CD4-positive, alpha-beta T cell (primary cell): ENCODE measurements around the gene FKBP5. TPM values are rescaled to one million over a fixed set of nuclear protein-coding genes. Genes with fewer than 3 reads are reported as not detected.

Source experiments
- ATAC-seq: fragments of 200-7000 bp; cut with Tn5 transposase; one replicate; pipeline ENCODE4 v1.10.0; 2022; ENCODE audit warnings: mild to moderate bottlenecking; ENCODE audit not compliant: poor library complexity
- CTCF ChIA-PET: fragments of 350-600 bp; sonication (Branson Sonifier 250); formaldehyde crosslinking; loops from one replicate; lab custom pipeline; 2021; ENCODE audit warnings: antibody characterized with exemption, inconsistent platforms; lab: Charles Lee
- POLR2A ChIA-PET: fragments of 350-600 bp; sonication (Branson Sonifier 250); formaldehyde crosslinking; loops from one replicate; lab custom pipeline; 2021; ENCODE audit warnings: antibody characterized with exemption, inconsistent platforms; lab: Charles Lee
- DNase-seq, 14 experiments: peaks; one replicate each; pipeline ENCODE4 v3.0.0-alpha.2; 2013 to 2020; ENCODE audit warnings: mixed read lengths in 2 of 14
- H3K27ac ChIP-seq, 2 donors: one replicate each; pipeline versions ENCODE4 v1.5.1 to v1.7.0; 2013; ENCODE audit warnings: low read length in 2 of 2, low read depth in 1 of 2, mild to moderate bottlenecking in 1 of 2
- H3K27me3 ChIP-seq, 2 experiments: 1 replicate in 1 of 2; 2 replicates in 1 of 2; pipeline versions ENCODE4 v1.6.1 to v1.7.0; 2013; ENCODE audit warnings: low read length in 2 of 2, control low read depth in 1 of 2, mild to moderate bottlenecking in 1 of 2, moderate library complexity in 1 of 2; ENCODE audit not compliant: insufficient read depth in 2 of 2, control insufficient read depth in 1 of 2
- H3K36me3 ChIP-seq: one replicate; pipeline ENCODE4 v1.6.1; 2013; ENCODE audit warnings: low read length, control low read depth; ENCODE audit not compliant: insufficient read depth
- H3K4me1 ChIP-seq: one replicate; pipeline ENCODE4 v1.6.1; 2013; ENCODE audit warnings: low read length, control low read depth; ENCODE audit not compliant: insufficient read depth
- H3K4me3 ChIP-seq: one replicate; pipeline ENCODE4 v1.5.1; 2013; ENCODE audit warnings: mild to moderate bottlenecking, low read length, moderate library complexity
- H3K9me3 ChIP-seq, 2 experiments: 1 replicate in 1 of 2; 2 replicates in 1 of 2; pipeline versions ENCODE4 v1.6.1 to v1.7.0; 2013; ENCODE audit warnings: low read length in 2 of 2, mild to moderate bottlenecking in 2 of 2, control low read depth in 1 of 2, moderate library complexity in 1 of 2; ENCODE audit not compliant: control insufficient read depth in 1 of 2, insufficient read depth in 1 of 2
- H3K27ac Mint-ChIP-seq: one replicate; pipeline ENCODE4 v1.8.0; 2020; ENCODE audit warnings: mixed read lengths
- H3K27me3 Mint-ChIP-seq: one replicate; pipeline ENCODE4 v1.8.0; 2021; ENCODE audit warnings: mixed read lengths
- H3K36me3 Mint-ChIP-seq: one replicate; pipeline ENCODE4 v1.8.0; 2021; ENCODE audit warnings: low read depth, mixed read lengths
- H3K4me1 Mint-ChIP-seq: one replicate; pipeline ENCODE4 v1.8.0; 2021; ENCODE audit warnings: low read depth, mixed read lengths
- H3K4me3 Mint-ChIP-seq: one replicate; pipeline ENCODE4 v1.8.0; 2020; ENCODE audit warnings: mild to moderate bottlenecking, mixed read lengths
- H3K9me3 Mint-ChIP-seq: one replicate; pipeline ENCODE4 v1.8.0; 2020; ENCODE audit warnings: mixed read lengths
- CTCF ChIP-seq: fragments of 200-600 bp; IDR thresholded peaks from one replicate; pipeline ENCODE4 v1.8.0; 2022; ENCODE audit warnings: antibody characterized with exemption, mild to moderate bottlenecking
- intact Hi-C, 2 experiments: fragments of 100-400 bp; cut with DNase I in 1 of 2; cut with micrococcal nuclease in 1 of 2; formaldehyde crosslinking; loops; one replicate each; pipeline versions ENCODE4 v1.15.1 to v1.9.0; 2023 to 2025; cut with DNase I, micrococcal nuclease
- total RNA-seq, 174 experiments: library from RNA in 2 of 174; stranded (reverse) in 2 of 174; gene quantifications; one replicate each; pipeline ENCODE4 v1.2.3 and lab custom pipeline; 2021 to 2026

FKBP5 gene
- total RNA-seq, 2 experiments from 2014 or later = 72.6 to 75.9 TPM

GRCh38 chr6:35678814-35679213 lies 9.9 kb downstream of the FKBP5 start:
- H3K27me3 Mint-ChIP-seq = no peaks in the 10 kb centered on the region
- no peaks in the 10 kb centered on the region for H3K9me3 Mint-ChIP-seq
- H3K4me3 Mint-ChIP-seq = peak overlapping the region; percentile 28
- no peak overlapping the region for H3K27ac ChIP-seq
- H3K27me3 ChIP-seq = no peaks in the 10 kb centered on the region
- no peak overlapping the region for H3K4me3 ChIP-seq
- ATAC-seq (no peak), DNase-seq (no peak)
- ChIA-PET POLR2A (interaction anchor here (0.6 to 2.2 kb wide), 4 partner anchors 9 to 50 kb away, joined by 3 to 11 read pairs (median 6); no protein-coding TSS in a partner anchor), CTCF (interaction anchor here (1.3 to 1.7 kb wide), 4 partner anchors 11 to 53 kb away, joined by 3 to 5 read pairs (median 4); no protein-coding TSS in a partner anchor)
- peaks cover 16% of the 10 kb centered on the region for H3K36me3 ChIP-seq
- peaks cover 52% of the 10 kb centered on the region for H3K4me1 ChIP-seq
- no peaks in the 10 kb centered on the region for H3K9me3 ChIP-seq
- peak overlapping the region; percentile 79 for H3K27ac Mint-ChIP-seq
- peaks cover 89% of the 10 kb centered on the region for H3K4me1 Mint-ChIP-seq
- H3K36me3 Mint-ChIP-seq = peaks cover 68% of the 10 kb centered on the region
- TF ChIP-seq CTCF = no peak
- intact Hi-C loops = loop anchor here in 1 of 2 experiments (2.0 kb wide), 1 partner anchor 14 kb away; no protein-coding TSS in a partner anchor

- H3K27me3 Mint-ChIP-seq = no peaks in the 10 kb centered on the region
- H3K9me3 ChIP-seq = no peaks in the 10 kb centered on the region
- ChIA-PET CTCF (interaction anchor here (1.0 to 1.7 kb wide), 4 partner anchors 8 to 54 kb away, joined by 3 to 5 read pairs (median 4); no protein-coding TSS in a partner anchor), POLR2A (interaction anchor here (0.7 to 2.3 kb wide), 7 partner anchors 9 to 336 kb away, joined by 3 to 11 read pairs (median 4); partner anchors contain the start of gene ARMC12)
- intact Hi-C loops = loop anchor here in 1 of 2 experiments (2.0 kb wide), 1 partner anchor 13 kb away; no protein-coding TSS in a partner anchor
- peaks cover 13% of the 10 kb centered on the region for H3K36me3 ChIP-seq
- H3K4me3 ChIP-seq = no peak overlapping the region
- peak overlapping the region; percentile 53 for H3K4me3 Mint-ChIP-seq
- ATAC-seq (peak; percentile 43), DNase-seq (no peak)
- peak overlapping the region; percentile 79 for H3K27ac Mint-ChIP-seq
- H3K4me1 ChIP-seq = peaks cover 51% of the 10 kb centered on the region
- peaks cover 93% of the 10 kb centered on the region for H3K4me1 Mint-ChIP-seq
- H3K9me3 Mint-ChIP-seq = no peaks in the 10 kb centered on the region
- TF ChIP-seq CTCF = no peak
- H3K27ac ChIP-seq = peak overlapping the region in 1 of 2 donors; percentile 23
- peaks cover 70% of the 10 kb centered on the region for H3K36me3 Mint-ChIP-seq
- no peaks in the 10 kb centered on the region for H3K27me3 ChIP-seq
Observed at GRCh38 chr6:35678021-35678654, 10.6 kb downstream of the FKBP5 start.

- peaks cover 49% of the 10 kb centered on the region for H3K4me1 ChIP-seq
Observed at GRCh38 chr6:35677456-35677855, 11.3 kb downstream of the FKBP5 start.

More at GRCh38 chr6:35677456-35677855, 11.3 kb downstream of the FKBP5 start:
- intact Hi-C loops = no loop called here
- ChIA-PET CTCF (interaction anchor here (1.0 to 1.7 kb wide), 3 partner anchors 9 to 55 kb away, joined by 4 to 5 read pairs (median 5); no protein-coding TSS in a partner anchor), POLR2A (interaction anchor here (0.7 to 2.3 kb wide), 9 partner anchors 8 to 75 kb away, joined by 3 to 11 read pairs (median 4); partner anchors contain the start of gene ARMC12)
- no peak for TF ChIP-seq CTCF
- DNase-seq (no peak), ATAC-seq (peak; percentile 28)
- H3K9me3 Mint-ChIP-seq = no peaks in the 10 kb centered on the region
- Histone ChIP-seq H3K27ac (peak overlapping the region in 1 of 2 donors; percentile 23), H3K4me3 (no peak overlapping the region), H3K27me3 (no peaks in the 10 kb centered on the region), H3K36me3 (peaks cover 13% of the 10 kb centered on the region), H3K9me3 (peaks cover 0 to 4% of the 10 kb centered on the region in 2 experiments)
- H3K27ac Mint-ChIP-seq = peak overlapping the region; percentile 79
- H3K4me1 Mint-ChIP-seq = peaks cover 97% of the 10 kb centered on the region
- H3K36me3 Mint-ChIP-seq = peaks cover 70% of the 10 kb centered on the region
- H3K27me3 Mint-ChIP-seq = no peaks in the 10 kb centered on the region
- H3K4me3 Mint-ChIP-seq = peak overlapping the region; percentile 22
